ENCODE data around the gene BACH2.
"Not testable (repeated sequence)": the region's sequence is repeated elsewhere in the genome, so short reads cannot be mapped to it uniquely, and the experiment has no call there.

Gene BACH2

DNA sequence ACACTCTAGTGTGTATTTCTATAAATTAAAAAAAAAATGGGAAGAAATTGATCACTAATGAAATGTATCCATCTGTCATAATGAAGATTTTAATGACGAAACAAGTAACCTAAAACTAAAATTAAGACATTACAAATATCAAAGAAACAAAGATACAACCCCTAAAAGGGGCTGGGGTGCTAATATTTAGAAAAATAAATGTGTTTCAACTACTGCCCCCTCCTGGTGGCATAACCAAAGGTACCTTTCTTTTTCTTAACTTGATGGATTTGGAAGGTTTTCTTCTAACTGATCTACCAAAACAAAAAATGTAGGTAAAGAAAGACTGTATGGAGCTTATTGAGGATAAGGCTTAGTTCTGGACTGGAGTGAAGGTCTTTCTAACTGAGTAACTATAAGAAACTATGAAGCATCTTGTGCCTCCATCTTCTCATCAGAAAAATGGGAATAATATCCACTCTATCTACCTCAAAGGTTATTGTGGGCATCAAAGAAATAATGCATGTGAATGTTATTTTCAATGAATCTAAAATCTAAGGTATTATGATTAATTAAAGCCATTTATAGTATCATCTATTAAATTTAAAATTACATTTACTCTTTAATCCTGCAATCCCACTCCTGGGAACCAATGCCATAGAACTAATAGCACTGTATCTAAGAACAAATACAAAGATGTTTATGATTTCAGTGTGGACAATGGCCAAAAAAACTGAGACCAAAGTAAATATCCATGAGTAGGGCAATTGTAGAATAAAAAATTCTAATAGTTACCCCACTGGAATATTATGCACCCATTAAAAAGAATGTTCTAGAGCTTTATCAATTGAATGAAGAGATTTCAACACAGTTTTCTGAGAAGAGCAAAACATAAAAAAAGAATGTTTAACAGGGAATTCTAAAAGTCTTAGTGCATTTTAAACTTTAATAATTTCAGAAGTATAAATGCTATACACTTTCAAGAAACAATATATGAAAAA is 117.2 kb downstream of the BACH2 start:
- no peak for DNase-seq

DNA sequence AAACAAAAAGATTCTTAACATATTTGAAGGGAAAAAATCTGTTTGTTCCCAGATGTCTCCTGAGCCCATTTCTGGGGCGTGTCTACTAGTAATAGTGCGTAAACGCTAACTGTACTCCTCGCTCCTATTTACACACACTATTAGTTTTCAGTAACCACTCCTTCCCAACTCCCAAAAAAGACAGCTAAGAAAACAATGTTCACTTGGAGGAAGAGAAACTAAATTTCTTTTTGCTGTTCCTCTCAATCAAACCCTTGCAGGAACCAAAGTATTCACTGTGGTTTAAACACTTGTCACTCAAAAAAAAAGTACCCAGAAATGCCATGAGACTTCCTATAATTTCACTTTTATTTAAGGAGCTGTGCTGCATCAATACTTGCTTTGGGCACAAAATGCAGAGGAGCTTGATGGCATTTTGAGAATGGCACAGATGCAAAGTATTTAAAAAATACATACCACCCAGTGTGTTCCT is 118.2 kb downstream of the BACH2 start:
- DNase-seq = peak; percentile 45

DNA sequence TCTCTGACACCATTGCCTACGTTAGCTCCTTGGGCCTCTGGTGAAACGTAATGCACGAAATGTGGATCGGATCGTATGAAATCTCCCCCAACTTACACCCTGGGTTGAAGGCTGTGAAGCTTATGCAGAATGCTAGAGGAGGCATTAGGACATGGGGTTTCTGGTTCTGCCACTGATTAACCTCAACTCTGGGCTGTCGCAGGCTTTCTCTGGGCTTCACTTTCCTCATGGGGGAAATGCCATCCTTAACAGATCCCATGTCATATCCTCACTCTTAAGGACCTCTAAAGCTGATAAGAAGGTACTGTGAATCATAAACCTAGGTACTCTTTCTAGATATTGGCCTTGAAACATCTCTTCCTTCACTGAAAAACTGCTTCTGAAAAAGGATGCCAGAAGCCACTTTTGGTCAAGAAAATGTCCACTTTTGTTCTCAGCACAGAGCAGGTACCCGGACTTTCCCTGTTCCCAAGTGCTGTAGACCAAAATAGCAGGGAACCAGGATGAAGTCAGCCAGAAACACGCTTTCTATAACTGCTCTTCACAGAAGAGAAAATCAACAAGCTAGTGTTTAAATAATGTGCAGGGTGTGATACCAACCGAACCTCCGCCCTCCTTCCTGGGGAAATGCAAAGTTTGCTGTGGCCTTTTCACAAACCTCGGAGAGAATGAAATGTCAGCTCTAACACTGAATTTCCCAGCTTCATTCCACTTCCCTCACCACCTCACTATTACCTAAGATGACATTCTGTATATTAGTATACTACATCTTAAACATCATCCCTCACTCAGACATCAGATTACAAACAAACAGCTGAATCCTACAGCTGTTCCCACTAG is 118.9 kb downstream of the BACH2 start:
- DNase-seq = no peak

DNA sequence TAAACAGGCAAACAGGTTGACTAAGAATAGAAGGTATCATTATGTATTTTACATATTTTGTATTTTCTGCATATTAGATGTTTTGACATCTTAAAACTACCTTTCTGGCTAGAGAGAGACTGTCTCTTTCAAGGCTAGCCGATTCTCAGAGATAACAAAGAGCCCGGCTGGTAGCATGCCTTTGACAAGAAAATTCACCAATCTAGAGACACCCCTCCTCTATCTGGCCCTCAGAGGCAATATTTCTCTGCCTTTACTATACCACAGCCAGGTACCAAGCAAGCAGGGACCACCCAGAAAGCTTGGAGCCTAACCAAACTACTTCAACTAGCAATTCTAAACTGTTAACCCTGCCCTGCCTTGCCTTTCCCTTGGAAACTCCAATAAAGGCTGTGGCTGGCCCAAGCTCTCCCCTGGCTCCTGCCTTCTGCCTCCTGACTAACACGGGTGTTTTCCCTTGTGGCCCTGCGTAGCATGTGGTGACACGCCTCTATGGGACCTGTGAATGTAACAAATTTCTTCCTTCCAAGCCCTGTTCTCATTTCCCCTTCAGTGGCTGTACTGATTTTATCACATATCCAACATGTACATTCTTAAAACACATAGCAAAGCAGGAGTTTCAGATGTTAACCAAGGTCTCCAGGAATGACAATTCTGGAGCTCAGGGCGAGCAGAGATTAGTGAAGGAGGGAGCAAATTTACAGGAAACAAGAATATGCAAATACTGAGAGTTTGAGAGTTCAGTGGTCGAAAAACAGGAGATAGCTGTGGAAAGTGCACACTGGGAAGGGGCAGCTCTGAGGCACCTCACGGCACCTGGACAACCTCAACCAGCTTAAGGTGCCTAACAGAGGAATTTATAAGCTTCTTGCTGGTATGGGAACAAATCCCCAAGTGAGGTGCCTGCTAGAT is 120.8 kb downstream of the BACH2 start:
- peak; percentile 77 for DNase-seq

DNA sequence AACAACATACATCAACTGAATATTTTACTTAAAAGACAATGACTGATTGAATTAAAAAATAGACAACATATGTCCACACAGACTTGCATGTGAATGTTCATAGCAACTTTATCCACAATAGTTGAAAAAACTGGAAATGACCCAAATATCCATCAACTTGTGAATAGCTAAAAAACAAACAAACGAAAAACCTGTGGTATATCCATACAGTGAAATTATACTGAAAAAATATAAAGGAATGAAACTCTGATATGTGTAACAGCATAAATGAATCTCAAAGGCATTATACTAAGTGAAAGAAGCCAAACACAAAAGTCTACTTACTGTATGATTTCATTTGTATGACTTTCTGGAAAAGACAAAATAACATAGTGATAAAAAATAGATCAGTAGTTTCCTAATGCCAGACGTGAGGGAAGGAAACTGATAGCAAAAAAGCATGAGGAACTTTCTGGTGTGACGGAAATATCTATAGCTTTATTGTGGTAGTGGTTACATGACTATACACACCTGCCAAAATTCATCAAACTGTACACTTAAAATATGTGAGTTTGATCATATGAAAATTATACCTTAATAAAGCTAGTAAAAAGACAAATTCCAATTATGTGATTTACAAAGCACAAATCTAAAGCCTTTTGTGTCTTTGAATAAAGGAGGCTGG is 123.2 kb downstream of the BACH2 start:
- DNase-seq = no peak

DNA sequence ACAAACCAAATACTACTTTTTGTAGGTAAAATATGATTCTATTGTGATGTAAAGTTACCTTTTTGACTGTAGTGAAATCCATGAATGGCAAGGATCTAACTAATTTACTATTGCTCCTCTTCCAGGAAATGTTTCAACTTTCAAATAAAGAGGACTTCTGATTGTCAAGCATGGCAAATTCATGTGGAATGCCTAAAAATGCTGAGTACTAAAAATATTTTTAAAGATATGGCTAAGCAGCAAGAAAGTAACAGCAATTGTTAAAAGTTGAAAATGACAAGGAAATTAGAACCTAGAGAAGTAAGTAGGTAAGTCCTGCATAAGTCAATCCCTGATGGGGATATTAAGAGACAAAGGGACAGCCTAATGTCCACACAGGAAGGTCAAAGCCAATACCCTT is 126.0 kb downstream of the BACH2 start:
- DNase-seq = no peak

DNA sequence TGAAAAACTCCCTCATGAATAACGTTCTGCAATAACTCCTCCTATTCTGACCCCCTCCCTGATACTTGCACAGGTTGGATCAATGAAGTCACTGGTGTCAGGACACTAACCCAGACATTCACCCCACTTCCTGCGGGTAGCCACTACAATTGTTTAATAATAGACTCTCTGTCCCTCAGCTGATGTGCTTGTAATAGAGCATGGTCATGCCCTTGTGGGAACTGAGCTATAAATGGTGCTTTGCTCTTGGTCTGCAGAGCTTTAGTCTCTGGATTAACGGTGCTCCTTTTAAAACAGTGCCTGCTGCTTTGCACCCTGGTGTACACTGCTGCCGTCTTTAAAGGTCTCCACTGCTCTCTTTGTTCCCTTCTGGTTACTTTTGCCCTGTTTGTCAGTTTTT is 127.3 kb downstream of the BACH2 start:
- no peak for DNase-seq

DNA sequence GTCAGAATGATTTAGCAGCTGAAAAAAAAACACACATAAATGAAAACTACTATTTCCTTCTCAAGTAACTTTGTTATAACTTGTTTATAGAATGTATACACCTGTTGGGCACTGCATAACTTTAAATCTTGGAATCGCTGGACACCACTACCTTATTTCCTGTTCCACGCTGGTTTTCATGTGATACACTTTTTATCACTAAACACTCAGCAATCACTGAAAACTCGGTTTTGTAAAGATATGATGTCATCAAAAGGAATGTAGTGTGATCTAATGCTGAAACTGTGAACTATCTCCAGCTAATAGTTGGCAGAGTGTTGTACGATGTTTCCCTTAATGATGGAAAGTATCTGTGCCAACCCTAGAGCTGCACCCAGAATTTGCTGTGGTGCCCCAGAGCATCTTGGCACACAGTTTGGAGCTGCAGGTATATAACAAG is 127.9 kb downstream of the BACH2 start:
- no peak for DNase-seq

DNA sequence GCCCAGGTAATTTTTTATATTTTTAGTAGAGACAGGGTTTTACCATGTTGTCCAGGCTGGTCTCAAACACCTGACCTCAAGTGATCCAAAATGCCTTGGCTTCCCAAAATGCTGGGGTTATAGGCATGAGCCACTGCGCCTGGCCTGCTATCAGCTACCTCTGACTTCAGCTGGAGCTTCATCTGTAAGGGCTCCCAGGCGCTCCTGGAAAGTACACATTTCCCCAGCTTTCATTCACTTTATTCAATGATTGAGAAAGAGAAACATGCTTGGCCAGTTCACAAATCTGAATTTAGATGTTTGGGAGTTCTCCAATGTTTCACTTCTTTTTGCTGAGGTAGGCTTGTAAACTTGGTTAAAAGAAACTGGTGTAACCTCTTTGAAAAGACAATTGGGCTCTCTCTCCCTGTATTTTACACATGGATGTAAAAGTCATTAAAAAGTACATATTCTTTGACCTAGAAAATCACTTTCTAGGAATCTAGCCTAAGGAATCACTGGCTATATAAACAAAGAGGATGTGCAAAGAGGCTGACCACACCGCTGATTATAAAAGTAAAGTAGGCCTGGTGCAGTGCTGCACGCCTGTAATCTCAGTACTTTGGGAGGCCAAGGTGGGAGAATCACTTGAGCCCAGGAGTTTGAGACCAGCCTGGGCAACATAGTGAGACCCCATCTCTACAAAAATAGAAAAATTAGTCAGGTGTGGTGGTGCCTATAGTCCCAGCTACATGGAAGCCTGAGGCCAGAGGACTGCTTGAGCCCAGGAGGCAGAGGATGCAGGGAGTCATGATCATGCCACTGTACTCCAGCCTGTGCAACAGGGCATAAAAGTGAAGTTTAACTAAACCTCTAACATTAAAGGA is 128.9 kb downstream of the BACH2 start:
- no peak for DNase-seq

DNA sequence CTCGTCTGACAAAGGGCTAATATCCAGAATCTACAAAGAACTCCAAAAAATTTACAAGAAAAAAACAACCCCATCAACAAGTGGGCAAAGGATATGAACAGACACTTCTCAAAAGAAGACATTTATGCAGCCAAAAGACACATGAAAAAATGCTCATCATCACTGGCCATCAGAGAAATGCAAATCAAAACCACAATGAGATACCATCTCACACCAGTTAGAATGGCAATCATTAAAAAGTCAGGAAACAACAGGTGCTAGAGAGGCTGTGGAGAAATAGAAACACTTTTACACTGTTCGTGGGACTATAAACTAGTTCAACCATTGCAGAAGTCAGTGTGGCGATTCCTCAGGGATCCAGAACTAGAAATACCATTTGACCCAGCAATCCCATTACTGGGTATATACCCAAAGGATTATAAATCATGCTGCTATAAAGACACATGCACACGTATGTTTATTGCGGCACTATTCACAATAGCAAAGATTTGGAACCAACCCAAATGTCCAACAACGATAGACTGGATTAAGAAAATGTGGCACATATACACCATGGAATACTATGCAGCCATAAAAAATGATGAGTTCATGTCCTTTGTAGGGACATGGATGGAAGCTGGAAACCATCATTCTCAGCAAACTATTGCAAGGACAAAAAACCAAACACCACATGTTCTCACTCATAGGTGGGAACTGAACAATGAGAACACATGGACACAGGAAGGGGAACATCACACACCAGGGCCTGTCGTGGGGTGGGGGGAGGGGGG is 130.3 kb downstream of the BACH2 start:
- not testable (repeated sequence) for DNase-seq

DNA sequence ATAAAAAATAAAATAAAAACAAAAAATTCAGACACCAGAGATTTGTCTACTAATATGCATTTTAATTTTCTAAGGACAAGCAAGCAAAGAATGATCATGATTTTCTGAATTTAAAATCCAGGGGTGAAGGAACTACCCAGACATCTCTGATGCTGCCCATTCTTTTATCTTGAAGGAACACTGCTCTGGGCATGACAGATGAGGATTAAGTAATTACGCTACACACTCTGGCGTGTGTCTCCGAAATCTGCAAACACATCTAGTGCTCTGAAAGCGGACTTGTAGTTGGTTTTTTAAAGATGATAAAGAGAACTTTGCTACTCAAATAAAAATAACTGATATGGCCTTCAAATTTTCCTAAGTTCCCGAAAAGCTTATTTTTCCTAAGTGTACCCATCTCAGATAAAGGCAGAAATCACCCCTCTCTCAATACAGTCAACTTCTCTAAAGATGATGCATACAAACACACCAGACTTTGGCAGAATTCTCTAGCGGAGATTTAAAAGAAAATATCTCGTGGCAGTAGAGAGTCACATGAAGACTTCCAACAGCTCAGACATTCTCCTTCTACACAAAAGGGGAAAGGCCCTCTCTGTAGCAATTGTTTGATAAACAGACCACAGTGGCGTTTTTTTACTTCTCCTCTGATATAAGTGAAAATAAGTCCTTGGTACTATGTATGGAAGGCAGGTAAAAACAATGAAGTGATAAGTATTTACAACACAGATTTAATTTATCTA is 133.8 kb downstream of the BACH2 start:
- no peak for DNase-seq

DNA sequence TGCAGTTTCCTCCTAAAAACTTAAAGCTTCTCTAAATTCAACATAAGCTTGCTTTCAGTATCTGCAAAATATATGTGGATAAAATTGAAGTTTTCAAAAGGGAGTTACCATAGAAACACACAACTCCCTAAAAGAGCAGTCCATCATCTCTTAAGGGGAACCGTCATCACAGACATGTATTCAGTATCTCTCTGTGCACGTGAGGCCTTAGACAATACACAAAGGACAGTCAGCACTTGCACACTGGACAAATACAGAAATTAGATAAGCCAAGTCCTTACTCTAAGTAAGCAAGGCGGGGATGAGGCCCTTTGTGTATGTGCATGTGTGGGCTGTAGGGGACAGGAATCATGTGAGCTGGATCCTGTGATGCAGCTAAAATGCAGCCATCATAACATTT is 136.6 kb downstream of the BACH2 start:
- DNase-seq = no peak

DNA sequence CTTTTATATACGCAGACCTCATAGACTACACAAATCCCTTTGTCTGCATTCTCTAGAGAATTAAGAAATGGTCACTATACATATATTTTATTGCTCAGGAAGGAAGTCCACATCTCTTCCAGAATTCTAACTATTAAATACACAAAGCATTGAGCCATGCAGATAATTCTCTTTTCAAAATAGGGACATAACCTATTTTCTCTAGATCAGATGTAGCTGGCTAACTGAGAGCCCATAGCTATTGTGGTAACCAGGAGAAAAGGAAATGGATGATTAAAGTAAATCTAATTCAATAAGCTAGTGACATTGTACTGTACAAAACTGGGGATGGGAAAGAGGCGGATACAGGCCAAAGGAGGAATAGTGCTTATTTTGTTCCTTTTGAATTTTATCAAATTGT is 137.2 kb downstream of the BACH2 start:
- DNase-seq = no peak

DNA sequence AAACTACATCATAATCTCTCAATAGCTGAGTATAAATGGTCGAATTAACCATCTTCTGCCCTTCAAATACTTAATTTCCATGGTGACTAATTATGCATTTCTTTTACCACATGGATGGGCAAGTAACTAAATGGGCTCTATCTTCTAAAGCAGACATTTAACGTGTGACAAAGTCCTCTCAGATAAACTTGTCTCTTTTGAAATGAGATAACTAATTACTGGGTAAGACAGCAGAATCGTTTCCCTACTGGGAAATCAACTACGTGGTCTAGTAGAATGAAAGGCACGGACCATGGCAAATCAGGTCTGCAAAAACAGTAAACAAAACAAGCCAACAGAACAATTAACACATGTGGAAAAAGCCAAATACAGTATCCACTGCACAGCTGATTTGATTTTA is 137.7 kb downstream of the BACH2 start:
- no peak for DNase-seq

DNA sequence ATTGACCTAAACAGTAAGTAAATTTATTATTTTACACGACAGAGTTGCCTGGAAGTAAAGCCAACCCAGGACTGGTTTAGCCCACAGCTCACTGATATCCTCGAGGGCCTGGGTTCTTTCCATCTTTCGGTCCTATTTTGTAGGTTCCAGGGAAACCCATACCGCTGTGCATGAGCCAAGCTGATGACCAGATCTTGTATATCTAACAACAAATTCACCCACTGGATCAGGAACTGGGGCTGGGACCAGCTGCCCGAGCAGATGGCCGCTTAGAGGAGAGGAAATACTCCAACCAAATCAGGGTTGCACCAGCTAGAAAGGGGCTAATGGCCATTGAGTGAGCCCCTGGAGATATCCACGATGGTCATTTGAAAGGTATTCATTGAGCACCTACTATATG is 139.2 kb downstream of the BACH2 start:
- DNase-seq = no peak

DNA sequence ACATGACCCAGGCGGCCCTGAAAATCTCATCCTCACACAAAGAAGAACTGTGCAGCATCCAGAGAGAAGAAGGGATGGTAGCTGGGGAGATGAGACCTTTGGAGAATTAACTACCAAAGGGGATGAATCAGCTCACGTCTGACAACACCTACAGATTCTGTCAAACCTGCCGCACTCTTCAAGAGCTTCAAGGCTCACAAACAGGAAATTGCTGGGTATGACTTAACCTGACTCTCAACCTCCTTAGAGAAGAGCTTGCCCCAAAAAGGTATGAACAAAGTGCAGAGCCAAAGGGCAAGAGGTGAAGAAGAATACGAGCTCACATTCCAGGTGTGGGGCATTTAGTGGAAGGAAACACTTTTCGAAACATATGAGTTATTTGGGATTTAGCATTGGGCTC is 139.8 kb downstream of the BACH2 start:
- no peak for DNase-seq

DNA sequence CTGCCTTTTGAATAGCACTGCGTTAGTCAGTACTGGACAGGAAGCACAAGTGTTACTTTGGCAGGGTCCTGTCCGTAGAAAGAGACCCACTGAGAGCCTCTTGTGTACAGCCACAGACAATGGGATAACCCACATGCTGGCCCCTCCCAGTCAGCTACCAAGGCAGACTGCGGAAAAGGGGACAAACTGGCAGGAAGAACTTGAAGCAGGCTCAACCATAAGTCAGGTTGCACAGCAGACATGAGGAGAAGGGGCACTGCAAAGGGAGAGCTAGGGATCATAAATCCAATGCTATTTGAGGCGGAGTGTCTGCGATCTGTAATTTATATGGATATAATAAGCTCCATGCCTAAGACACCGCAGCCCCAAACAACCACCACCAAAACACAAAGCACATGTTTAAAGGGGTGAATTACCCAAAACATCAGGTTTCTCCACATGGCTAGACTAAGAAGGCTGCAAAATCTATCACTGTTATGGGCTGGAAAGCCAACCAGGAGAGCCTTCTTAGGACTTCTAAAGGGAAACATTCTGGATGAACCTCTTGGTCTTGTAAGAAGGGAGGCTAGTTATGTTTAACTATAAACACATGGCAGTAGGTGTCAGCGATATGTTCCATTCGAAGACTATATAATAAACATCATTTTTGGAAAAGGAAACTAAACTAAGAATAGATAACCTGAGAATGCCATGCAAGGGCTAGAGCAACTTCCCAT is 141.7 kb downstream of the BACH2 start:
- DNase-seq = no peak

DNA sequence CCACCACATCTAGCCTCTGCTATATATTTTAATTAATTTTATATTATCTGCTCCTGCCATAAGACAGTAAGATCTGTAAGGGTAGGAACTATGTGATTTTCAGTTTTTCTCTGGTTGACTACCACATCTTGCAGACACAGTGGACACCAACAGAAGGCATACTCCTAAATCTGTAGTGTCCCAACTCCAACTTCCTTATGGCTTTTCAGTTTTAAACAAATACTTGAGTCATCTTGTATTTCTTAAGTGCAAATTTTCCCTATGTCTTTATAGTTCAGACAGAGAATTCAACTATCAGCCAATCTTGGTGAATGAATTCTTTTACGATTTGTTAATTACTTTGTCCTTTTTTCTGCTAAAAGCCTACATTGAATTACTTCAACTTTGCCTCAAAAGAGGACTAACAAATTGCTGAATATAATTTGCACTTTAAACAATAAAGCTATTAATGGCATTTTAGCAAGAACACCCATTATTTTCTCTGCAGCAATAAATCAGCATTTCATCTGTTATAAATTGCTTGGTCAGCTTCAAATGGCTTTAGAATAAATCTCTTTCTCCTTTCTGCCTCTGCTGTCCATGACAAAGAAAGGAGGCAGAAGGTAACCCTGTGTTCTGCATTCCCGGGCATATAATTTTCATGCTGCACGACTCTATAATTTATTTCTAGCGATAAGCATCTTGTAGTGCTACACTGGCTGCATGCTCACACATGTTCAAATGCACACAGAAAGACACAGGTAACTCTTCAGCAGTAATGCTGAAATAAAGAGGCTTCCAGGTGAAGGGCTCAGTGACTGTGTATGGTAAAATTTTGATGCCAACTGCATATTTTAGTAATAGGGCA is 144.8 kb downstream of the BACH2 start:
- peak; percentile 15 for DNase-seq
